Measurements from ENCODE around the gene RSBN1L.

The RSBN1L gene

GRCh38 chr7:77757589-77757988, 61.3 kb downstream of the RSBN1L start:
- no peaks in the 10 kb centered on the region for H3K36me3 ChIP-seq (ENCODE audit: insufficient read depth, low read length)
- no peak overlapping the region for H3K4me3 ChIP-seq (ENCODE audit: low read depth in 1 of 2, low read length in 2 of 2)
- H3K27ac ChIP-seq (ENCODE audit: low read depth, low read length) = no peak overlapping the region
- peaks cover 30% of the 10 kb centered on the region for H3K4me1 ChIP-seq (ENCODE audit: insufficient read depth, low read length)
- H3K27me3 ChIP-seq (ENCODE audit: control insufficient read depth in 1 of 2, insufficient read depth in 2 of 2, low read length in 2 of 2) = no peaks in the 10 kb centered on the region
- no peak overlapping the region for H3K9ac ChIP-seq (ENCODE audit: low read length)
- H3K9me3 ChIP-seq (ENCODE audit: low read length) = no peaks in the 10 kb centered on the region

GRCh38 chr7:77759294-77759889, 63.1 kb downstream of the RSBN1L start:
- H3K36me3 ChIP-seq (ENCODE audit: insufficient read depth, low read length) = no peaks in the 10 kb centered on the region
- H3K4me3 ChIP-seq (ENCODE audit: low read depth in 1 of 2, low read length in 2 of 2) = no peak overlapping the region
- peaks cover 23% of the 10 kb centered on the region for H3K4me1 ChIP-seq (ENCODE audit: insufficient read depth, low read length)
- no peak overlapping the region for H3K27ac ChIP-seq (ENCODE audit: low read depth, low read length)
- H3K9me3 ChIP-seq (ENCODE audit: low read length) = no peaks in the 10 kb centered on the region
- H3K27me3 ChIP-seq (ENCODE audit: control insufficient read depth in 1 of 2, insufficient read depth in 2 of 2, low read length in 2 of 2) = no peaks in the 10 kb centered on the region
- no peak overlapping the region for H3K9ac ChIP-seq (ENCODE audit: low read length)

GRCh38 chr7:77760809-77761453, 64.7 kb downstream of the RSBN1L start:
- no peak overlapping the region for H3K9ac ChIP-seq (ENCODE audit: low read length)
- no peaks in the 10 kb centered on the region for H3K27me3 ChIP-seq (ENCODE audit: control insufficient read depth in 1 of 2, insufficient read depth in 2 of 2, low read length in 2 of 2)
- H3K27ac ChIP-seq (ENCODE audit: low read depth, low read length) = no peak overlapping the region
- no peaks in the 10 kb centered on the region for H3K9me3 ChIP-seq (ENCODE audit: low read length)
- H3K36me3 ChIP-seq (ENCODE audit: insufficient read depth, low read length) = no peaks in the 10 kb centered on the region
- peaks cover 23% of the 10 kb centered on the region for H3K4me1 ChIP-seq (ENCODE audit: insufficient read depth, low read length)
- H3K4me3 ChIP-seq (ENCODE audit: low read depth in 1 of 2, low read length in 2 of 2) = no peak overlapping the region

- no peaks in the 10 kb centered on the region for H3K36me3 ChIP-seq (ENCODE audit: insufficient read depth, low read length)
- H3K4me1 ChIP-seq (ENCODE audit: insufficient read depth, low read length) = peaks cover 6% of the 10 kb centered on the region
- H3K4me3 ChIP-seq (ENCODE audit: low read depth in 1 of 2, low read length in 2 of 2) = no peak overlapping the region
- H3K9me3 ChIP-seq (ENCODE audit: low read length) = no peaks in the 10 kb centered on the region
- no peak overlapping the region for H3K27ac ChIP-seq (ENCODE audit: low read depth, low read length)
- no peaks in the 10 kb centered on the region for H3K27me3 ChIP-seq (ENCODE audit: control insufficient read depth in 1 of 2, insufficient read depth in 2 of 2, low read length in 2 of 2)
- H3K9ac ChIP-seq (ENCODE audit: low read length) = no peak overlapping the region
These were observed 69.2 kb downstream of the RSBN1L start for GRCh38 chr7:77765481-77765880.

- Histone ChIP-seq H3K36me3 (ENCODE audit: insufficient read depth, low read length) (no peaks in the 10 kb centered on the region), H3K27ac (ENCODE audit: low read depth, low read length) (no peak overlapping the region), H3K9me3 (ENCODE audit: low read length) (no peaks in the 10 kb centered on the region), H3K4me3 (ENCODE audit: low read depth in 1 of 2, low read length in 2 of 2) (no peak overlapping the region), H3K4me1 (ENCODE audit: insufficient read depth, low read length) (peaks cover 2% of the 10 kb centered on the region), H3K9ac (ENCODE audit: low read length) (no peak overlapping the region), H3K27me3 (ENCODE audit: control insufficient read depth in 1 of 2, insufficient read depth in 2 of 2, low read length in 2 of 2) (no peaks in the 10 kb centered on the region)
These were observed 69.9 kb downstream of the RSBN1L start for GRCh38 chr7:77765906-77766800.

- Histone ChIP-seq H3K9ac (ENCODE audit: low read length) (no peak overlapping the region), H3K27me3 (ENCODE audit: control insufficient read depth in 1 of 2, insufficient read depth in 2 of 2, low read length in 2 of 2) (no peaks in the 10 kb centered on the region), H3K27ac (ENCODE audit: low read depth, low read length) (no peak overlapping the region), H3K4me1 (ENCODE audit: insufficient read depth, low read length) (no peaks in the 10 kb centered on the region), H3K4me3 (ENCODE audit: low read depth in 1 of 2, low read length in 2 of 2) (no peak overlapping the region), H3K9me3 (ENCODE audit: low read length) (no peaks in the 10 kb centered on the region), H3K36me3 (ENCODE audit: insufficient read depth, low read length) (peaks cover 4% of the 10 kb centered on the region)
These were observed 70.7 kb downstream of the RSBN1L start for GRCh38 chr7:77766801-77767605.

- Histone ChIP-seq H3K27ac (ENCODE audit: low read depth, low read length) (no peak overlapping the region), H3K4me1 (ENCODE audit: insufficient read depth, low read length) (no peaks in the 10 kb centered on the region)
These were observed 74.1 kb downstream of the RSBN1L start for GRCh38 chr7:77770316-77770715.

GRCh38 chr7:77771901-77772300, 75.6 kb downstream of the RSBN1L start:
- H3K9me3 ChIP-seq (ENCODE audit: low read length) = no peaks in the 10 kb centered on the region
- no peak overlapping the region for H3K9ac ChIP-seq (ENCODE audit: low read length)
- no peak overlapping the region for H3K27ac ChIP-seq (ENCODE audit: low read depth, low read length)
- H3K4me1 ChIP-seq (ENCODE audit: insufficient read depth, low read length) = no peaks in the 10 kb centered on the region
- no peaks in the 10 kb centered on the region for H3K27me3 ChIP-seq (ENCODE audit: control insufficient read depth in 1 of 2, insufficient read depth in 2 of 2, low read length in 2 of 2)
- H3K36me3 ChIP-seq (ENCODE audit: insufficient read depth, low read length) = peaks cover 24% of the 10 kb centered on the region
- H3K4me3 ChIP-seq (ENCODE audit: low read depth in 1 of 2, low read length in 2 of 2) = no peak overlapping the region

More at GRCh38 chr7:77770316-77770715, 74.1 kb downstream of the RSBN1L start:
- Histone ChIP-seq H3K27me3 (ENCODE audit: control insufficient read depth in 1 of 2, insufficient read depth in 2 of 2, low read length in 2 of 2) (no peaks in the 10 kb centered on the region), H3K9ac (ENCODE audit: low read length) (no peak overlapping the region), H3K9me3 (ENCODE audit: low read length) (no peaks in the 10 kb centered on the region), H3K4me3 (ENCODE audit: low read depth in 1 of 2, low read length in 2 of 2) (no peak overlapping the region), H3K36me3 (ENCODE audit: insufficient read depth, low read length) (peaks cover 13% of the 10 kb centered on the region)

- Histone ChIP-seq H3K4me3 (ENCODE audit: low read depth in 1 of 2, low read length in 2 of 2) (no peak overlapping the region), H3K9ac (ENCODE audit: low read length) (no peak overlapping the region), H3K4me1 (ENCODE audit: insufficient read depth, low read length) (no peaks in the 10 kb centered on the region), H3K27me3 (ENCODE audit: control insufficient read depth in 1 of 2, insufficient read depth in 2 of 2, low read length in 2 of 2) (no peaks in the 10 kb centered on the region), H3K9me3 (ENCODE audit: low read length) (no peaks in the 10 kb centered on the region), H3K36me3 (ENCODE audit: insufficient read depth, low read length) (peaks cover 40% of the 10 kb centered on the region), H3K27ac (ENCODE audit: low read depth, low read length) (no peak overlapping the region)
These were observed 82.3 kb downstream of the RSBN1L start for GRCh38 chr7:77778535-77778934.

- Histone ChIP-seq H3K4me3 (ENCODE audit: low read depth in 1 of 2, low read length in 2 of 2) (no peak overlapping the region), H3K27me3 (ENCODE audit: control insufficient read depth in 1 of 2, insufficient read depth in 2 of 2, low read length in 2 of 2) (no peaks in the 10 kb centered on the region), H3K4me1 (ENCODE audit: insufficient read depth, low read length) (no peaks in the 10 kb centered on the region), H3K27ac (ENCODE audit: low read depth, low read length) (no peak overlapping the region), H3K9me3 (ENCODE audit: low read length) (no peaks in the 10 kb centered on the region), H3K36me3 (ENCODE audit: insufficient read depth, low read length) (peaks cover 28% of the 10 kb centered on the region), H3K9ac (ENCODE audit: low read length) (no peak overlapping the region)
These were observed 86.1 kb downstream of the RSBN1L start for GRCh38 chr7:77782383-77782782.

GRCh38 chr7:77783111-77783510, 86.9 kb downstream of the RSBN1L start:
- H3K9ac ChIP-seq (ENCODE audit: low read length) = no peak overlapping the region
- no peak overlapping the region for H3K27ac ChIP-seq (ENCODE audit: low read depth, low read length)
- no peaks in the 10 kb centered on the region for H3K27me3 ChIP-seq (ENCODE audit: control insufficient read depth in 1 of 2, insufficient read depth in 2 of 2, low read length in 2 of 2)

More at GRCh38 chr7:77783111-77783510, 86.9 kb downstream of the RSBN1L start:
- H3K36me3 ChIP-seq (ENCODE audit: insufficient read depth, low read length) = peaks cover 27% of the 10 kb centered on the region
- no peaks in the 10 kb centered on the region for H3K4me1 ChIP-seq (ENCODE audit: insufficient read depth, low read length)
- H3K4me3 ChIP-seq (ENCODE audit: low read depth in 1 of 2, low read length in 2 of 2) = no peak overlapping the region
- no peaks in the 10 kb centered on the region for H3K9me3 ChIP-seq (ENCODE audit: low read length)

All from muscle layer of colon (tissue), 2 donors.